HG03103 (cell line): ENCODE data around the gene STXBP2.

ENCODE experiments used
- ATAC-seq: cut with Tn5 transposase; IDR thresholded peaks from one replicate; pipeline ENCODE4 v1.9.1; 2021; ENCODE audit warnings: low read depth; ENCODE audit not compliant: unreplicated experiment

STXBP2 gene

DNA sequence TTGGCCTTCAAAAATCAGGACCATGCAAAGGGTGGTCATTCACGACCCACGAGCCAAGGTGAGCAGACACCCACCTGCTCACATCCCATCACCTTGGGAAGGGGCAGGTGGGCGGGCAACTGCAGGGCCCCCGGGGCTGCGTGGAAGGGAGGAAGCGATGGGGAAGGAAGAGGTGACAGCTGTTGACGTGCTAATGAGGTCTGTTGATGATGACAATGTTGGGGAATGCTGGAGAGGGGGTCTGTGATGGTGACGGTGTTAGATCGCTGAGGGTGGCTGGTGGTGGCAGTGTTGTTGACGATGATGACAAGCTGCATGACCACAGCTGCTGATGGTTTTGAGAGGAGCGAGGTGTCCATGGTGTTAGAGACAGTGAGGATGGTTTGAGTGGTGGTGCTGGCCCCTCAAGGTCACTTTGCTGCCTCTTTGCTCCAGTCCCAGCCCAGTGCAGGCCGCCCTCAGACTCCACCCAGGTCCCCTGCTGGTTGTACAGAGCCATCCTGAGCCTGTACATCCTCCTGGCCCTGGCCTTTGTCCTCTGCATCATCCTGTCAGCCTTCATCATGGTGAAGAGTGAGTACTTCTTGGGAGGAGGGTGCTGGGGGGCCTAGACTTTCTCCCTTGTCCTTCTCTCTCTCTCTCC lies 40.9 kb downstream of the STXBP2 start:
- no peak for ATAC-seq

DNA sequence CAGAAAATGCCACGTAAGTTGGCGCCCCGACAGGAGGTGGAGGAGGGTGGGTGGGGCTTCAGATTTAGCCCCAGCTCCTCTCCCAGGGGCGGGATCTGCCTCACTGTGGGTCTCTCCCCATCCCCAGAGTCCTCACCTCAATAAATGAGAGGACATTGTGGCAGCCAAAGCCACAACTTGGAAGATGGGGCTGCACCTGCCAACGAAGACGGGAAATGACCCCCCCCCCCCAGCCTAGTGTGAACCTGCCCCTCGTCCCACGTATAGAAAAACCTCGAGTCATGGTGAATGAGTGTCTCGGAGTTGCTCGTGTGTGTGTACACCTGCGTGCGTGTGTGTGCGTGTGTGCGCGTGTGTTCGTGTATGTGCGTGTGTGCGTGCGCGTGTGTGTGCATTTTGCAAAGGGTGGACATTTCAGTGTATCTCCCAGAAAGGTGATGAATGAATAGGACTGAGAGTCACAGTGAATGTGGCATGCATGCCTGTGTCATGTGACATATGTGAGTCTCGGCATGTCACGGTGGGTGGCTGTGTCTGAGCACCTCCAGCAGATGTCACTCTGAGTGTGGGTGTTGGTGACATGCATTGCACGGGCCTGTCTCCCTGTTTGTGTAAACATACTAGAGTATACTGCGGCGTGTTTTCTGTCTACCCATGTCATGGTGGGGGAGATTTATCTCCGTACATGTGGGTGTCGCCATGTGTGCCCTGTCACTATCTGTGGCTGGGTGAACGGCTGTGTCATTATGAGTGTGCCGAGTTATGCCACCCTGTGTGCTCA lies 42.3 kb downstream of the STXBP2 start:
- no peak for ATAC-seq

DNA sequence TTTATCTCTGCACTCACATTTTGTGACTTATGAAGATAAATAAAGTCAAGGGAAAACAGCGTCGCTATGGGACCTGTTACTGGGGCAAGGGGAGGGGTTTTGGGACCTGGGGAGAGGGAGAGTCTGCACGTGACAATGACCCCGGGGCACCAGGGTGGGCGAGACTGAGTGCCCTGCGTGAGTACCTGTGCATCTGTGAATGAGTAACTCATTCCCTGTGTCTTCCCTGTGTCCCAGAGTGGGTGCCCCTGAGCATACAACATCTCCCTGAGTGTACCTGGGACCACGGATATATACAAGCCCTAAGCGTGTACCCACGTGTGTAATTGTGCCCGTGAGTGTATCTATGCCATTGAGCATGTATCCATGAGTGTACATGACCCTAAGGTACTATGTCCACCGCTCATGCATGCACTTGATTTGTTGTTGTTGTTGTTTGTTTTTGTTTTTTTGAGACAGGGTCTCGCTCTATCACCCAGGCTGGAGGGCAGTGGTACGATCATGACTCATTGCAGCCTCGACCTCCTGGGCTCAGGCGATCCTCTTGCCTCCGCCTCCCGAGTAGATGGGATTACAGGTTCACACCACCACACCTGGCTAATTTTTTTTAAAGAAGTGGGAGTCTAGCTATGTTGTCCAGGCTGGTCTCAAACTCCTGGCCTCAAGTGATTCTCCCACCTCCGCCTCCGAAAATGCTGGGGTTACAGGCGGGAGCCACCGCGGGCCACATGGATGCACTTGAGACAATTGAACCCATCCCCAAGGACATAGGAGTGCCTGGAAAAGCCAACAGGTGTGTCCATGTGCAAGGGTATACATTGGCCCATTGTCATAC lies 43.1 kb downstream of the STXBP2 start:
- no peak for ATAC-seq

DNA sequence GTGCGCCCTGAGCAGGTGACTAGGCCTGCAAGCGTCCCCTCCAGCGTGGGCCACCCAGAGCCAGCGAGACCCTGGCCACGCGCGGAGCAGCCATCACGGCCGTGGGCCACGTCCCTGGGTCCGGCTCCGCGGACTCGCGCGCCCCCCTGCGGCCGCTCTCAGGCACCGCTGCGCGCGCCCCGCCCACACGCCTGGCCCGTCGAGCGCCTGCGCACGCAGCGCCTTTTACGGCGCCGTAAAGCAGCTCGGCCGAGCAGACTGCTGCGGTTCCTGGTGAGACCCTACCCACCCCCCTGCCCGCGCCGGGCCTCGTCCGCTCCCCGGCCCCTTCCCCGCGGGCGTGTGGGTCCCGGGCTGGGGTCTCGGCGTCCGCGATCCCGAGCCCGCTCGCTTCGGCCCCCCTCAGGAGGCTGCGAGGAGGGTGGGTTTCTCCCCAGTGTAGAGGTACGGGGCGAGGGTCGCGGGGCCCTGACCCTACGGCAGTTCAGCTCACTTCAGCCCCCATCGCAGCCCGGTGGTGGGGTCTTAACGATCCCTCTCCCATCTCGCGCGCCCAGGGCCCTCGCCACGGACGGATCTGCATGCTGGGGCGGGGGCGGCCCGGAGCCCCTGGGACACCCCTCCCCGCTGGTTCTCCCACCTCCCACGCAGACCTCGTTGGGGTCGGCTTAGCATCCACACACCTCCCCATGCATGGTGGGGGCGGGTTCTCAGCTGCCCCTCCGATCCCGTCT lies 43.9 kb downstream of the STXBP2 start, which contains the start of gene TRAPPC5:
TSS of gene TRAPPC5 (plus strand) at position 228 of the 734 bp plus-strand sequence. CDS start 1,421 bp downstream, outside the sequence.
- ATAC-seq = no peak

DNA sequence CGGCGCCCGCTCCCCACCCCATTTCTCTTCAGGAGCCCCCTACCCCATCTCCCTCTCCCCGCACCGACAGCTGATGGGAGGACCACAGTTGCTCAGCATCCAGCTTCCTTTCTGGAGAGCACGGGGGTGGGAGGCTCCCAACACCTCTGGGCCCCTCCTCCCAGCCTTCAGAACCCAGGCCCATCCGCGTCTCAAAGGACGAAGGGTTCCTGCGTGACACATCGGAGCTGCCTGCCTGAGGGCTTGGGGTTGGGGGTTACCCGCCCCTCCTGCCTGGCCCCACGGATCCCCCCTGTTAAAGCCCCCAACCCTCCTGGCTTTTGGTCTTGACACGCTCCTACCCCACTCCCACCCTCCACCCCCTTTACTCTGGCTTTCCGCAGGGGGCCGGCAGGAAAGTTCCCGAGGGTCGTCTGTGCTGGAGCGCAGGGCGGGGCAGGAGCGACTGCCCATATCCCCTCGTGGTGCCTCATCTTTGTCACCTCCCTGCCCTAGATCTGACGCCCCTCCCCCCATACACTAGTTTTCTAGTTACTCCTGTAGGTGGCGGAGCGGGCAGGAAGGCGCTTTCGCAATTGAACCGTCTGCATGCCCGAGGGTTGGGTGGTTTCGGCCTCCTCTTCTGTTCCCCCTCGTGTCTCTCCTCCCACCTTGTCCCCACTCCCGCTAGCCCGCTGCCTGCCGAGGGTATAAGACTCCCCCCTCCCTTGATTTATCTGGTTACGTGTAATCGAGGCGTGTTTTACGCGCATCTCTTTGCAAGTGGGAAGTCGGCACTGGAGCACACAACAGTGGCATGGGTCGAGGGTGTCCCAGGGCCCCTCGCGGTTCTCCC lies 44.6 kb downstream of the STXBP2 start:
- ATAC-seq = no peak

DNA sequence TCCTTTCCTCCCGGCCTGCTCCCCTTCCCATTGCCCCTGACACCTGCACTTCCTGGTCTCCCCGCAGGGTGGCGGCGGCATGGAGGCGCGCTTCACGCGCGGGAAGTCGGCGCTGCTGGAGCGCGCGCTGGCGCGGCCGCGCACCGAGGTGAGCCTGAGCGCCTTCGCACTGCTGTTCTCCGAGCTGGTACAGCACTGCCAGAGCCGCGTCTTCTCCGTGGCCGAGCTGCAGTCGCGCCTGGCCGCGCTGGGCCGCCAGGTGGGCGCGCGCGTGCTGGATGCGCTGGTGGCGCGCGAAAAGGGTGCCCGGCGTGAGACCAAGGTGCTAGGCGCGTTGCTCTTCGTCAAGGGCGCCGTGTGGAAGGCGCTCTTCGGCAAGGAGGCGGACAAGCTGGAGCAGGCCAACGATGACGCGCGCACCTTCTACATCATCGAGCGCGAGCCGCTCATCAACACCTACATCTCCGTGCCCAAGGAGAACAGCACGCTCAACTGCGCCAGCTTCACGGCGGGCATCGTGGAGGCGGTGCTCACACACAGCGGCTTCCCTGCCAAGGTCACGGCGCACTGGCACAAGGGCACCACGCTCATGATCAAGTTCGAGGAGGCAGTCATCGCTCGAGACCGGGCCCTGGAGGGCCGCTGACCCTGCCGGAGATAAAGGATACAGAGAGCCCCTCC lies 45.4 kb downstream of the STXBP2 start:
- ATAC-seq = no peak

DNA sequence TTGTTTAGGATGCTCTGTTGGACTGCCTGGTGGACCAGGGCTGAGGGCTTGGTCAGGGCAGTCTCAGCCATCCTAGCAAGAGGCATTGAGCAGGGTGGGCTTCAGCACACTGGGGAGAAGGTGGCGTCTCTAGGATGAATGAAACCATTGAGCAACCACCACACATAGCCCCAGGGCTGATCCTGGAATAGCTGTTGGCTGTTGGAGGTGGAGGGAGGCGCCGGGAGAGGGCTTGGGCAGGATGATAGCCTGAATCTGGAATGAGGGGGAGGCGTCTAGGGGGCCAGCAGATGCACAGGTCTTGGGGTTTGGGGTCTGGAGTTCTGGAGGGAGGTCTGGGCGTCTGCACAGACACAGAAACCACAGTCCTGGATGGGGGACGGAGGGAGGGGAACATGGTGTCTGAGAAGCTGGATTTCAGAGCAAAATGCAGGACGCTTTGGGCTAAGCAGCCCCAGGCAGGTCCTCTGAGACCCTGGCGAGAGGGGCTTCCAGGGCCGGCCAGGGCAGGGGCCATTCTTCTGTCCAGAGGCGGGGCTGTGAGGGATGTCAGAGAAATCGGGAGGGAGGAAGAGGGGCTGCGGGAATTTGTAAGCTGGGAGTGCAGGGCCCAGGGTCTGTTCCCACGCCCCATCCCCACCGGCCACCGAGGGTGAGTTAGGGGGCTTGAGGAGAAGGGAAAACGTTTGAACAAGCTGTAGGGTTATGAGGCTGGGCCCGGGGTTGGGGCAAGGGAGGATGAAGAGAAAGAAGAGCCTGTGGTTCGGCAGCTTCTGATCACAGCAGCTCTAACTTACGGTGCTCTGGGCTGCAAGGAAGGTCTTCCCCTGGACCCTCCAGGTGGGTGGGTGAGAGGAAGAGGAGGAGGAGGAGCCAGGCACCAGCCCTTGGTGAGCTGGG lies 48.9 kb downstream of the STXBP2 start:
- no peak for ATAC-seq

DNA sequence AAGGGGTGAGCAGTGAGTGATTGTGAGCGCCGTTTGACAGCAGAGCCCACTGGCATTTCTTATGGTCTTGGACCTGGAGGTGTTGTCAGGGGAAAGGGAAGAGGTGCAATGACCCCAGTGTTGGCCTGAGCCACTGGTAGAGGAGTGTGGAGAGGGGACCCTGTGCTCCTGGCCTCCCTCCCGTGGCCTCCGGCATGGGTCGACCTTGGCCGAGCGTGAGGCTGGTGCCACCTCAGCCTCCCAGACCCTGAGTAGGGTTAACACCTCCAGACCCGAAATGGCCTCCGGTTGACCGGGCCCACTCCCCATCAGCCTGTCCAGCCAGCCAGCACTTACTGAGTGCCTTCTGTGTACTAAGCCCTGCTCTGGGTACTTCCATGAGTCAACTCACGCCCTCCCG lies 50.3 kb downstream of the STXBP2 start:
- no peak for ATAC-seq

DNA sequence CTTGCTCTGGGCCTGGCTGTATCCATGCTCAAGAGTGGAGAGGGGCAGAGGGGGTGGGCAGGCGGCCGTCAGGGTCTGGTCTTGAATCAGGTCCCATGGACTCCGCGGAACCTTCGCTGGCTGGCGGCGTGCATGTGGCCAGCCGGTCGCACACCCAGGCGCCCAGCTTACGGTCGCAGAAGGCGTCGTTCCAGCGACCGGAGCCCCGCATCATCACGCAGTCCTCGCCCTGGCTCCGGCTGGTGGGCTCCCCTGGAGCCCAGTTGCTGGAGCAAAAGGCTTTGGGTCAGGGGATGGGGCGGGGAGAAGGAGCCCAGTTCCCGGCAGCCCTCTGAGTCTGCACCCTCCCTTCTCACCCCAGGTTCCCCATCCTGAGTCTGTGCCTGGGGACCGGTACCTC lies 52.3 kb downstream of the STXBP2 start:
- no peak for ATAC-seq

DNA sequence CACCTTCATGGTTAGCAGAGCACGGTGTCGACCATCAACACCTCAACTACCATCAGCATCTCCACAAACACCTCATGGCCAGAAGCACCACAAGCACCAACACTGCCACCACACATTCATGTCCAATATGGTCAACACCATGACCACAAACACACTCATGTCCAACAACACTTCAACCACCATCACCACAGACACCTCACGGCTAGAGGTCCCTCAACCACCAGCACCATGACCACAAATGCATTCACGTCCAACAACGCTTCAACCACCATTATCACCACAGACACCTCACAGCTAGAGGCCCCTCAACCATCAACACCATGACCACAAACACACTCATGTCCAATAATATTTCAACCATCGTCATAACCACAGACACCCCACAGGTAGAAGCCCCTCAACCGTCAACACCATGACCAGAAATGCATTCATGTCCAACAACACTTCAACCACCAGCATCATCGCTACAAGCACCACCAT lies 53.9 kb downstream of the STXBP2 start:
- ATAC-seq = no peak

DNA sequence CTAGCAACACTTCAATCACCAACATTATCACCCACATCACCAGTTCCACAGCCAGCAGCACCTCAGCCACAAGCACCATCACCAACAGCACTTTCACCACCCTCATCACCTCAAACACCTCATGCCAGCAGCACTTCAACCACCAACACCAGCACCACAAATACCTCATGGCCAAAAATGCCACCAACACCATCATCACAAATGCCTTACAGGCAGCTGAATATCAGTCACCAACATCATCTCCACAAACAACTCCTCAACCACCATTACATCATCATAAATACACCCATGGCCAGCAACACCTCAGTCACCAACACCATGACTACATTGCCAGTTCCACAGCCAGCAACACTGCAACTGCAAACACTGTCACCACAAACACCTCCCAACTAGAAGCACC lies 54.6 kb downstream of the STXBP2 start:
- no peak for ATAC-seq

DNA sequence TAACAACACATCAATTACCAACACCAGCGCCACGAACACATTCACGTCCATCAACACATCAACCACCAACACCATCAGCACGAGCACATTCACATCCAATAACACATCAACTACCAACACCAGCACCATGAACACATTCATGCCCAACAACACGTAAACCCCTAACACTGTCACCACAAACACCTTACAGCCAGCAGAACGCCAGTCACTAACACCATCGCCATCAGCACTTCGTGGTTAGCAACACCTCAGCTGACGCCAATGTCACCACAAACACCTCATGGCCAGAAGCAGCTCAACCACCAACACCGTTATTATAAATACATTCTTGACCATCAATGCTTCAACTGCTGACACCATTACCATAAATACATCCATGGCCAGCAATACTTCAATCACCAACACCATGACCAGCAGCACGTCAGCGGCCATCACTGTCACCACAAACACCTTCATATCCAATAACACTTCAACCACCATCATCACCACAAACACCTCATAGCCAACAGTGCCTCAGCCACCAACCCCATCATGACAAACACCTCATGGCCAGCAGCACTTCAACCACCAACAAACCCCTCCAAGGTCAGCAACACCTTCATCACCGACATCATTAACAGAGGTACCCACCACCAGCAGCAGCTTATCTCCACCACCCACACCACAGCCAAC lies 55.6 kb downstream of the STXBP2 start:
- ATAC-seq = no peak

DNA sequence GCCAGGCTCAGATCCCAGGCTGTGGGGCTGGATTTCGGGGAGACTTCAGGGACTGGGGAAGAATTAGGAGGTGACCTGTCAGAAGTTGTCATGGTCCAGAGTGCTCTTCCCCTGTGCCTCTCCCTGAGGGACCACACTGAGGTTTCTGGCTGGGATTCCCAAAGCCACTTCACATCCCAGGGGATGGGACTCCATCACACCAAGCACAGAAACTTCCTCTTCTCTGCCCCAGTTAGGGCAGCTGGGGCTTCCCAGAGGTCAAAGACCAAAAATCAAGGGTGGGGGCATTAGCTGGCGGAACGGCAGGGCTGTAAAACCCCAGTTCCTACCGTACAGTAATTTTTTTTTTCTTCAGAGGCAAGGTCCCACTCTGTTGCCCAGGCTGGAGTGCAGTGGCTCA lies 57.6 kb downstream of the STXBP2 start:
- no peak for ATAC-seq
